GF-D8 (cell line): ENCODE results near the gene HAO1.
"Not testable (repeated sequence)": the region's sequence is repeated elsewhere in the genome, so short reads cannot be mapped to it uniquely, and the experiment has no call there.

Source experiments
- DNase-seq: peaks from one replicate; lab custom pipeline; 2025; lab: John Stamatoyannopoulos, UW

The HAO1 gene

GRCh38 chr20:7940341-7940740, at the start of gene HAO1:
TSS of gene HAO1 (minus strand) at chr20:7940458. CDS start at chr20:7940422, 36 bp downstream.
- no peak for DNase-seq

- no peak for DNase-seq
These were observed 49.1 kb upstream of the HAO1 start for GRCh38 chr20:7989379-7989778.

- no peak for DNase-seq
These were observed 45.7 kb upstream of the HAO1 start for GRCh38 chr20:7985916-7986315.

GRCh38 chr20:7984192-7984591, 43.9 kb upstream of the HAO1 start:
- no peak for DNase-seq

GRCh38 chr20:7981374-7981773, 41.1 kb upstream of the HAO1 start:
- no peak for DNase-seq

- peak; percentile 25 for DNase-seq
These were observed 40.2 kb upstream of the HAO1 start for GRCh38 chr20:7980332-7981046.

- DNase-seq: no peak
These were observed 37.5 kb upstream of the HAO1 start for GRCh38 chr20:7977709-7978108.

- no peak for DNase-seq
These were observed 35.7 kb upstream of the HAO1 start for GRCh38 chr20:7975851-7976414.

GRCh38 chr20:7974785-7975435, 34.7 kb upstream of the HAO1 start:
- no peak for DNase-seq

GRCh38 chr20:7971536-7972280, 31.4 kb upstream of the HAO1 start:
- no peak for DNase-seq

- no peak for DNase-seq
These were observed 27.1 kb upstream of the HAO1 start for GRCh38 chr20:7967199-7967844.

GRCh38 chr20:7966176-7966575, 25.9 kb upstream of the HAO1 start:
- DNase-seq: no peak

- DNase-seq: no peak
These were observed 19.2 kb upstream of the HAO1 start for GRCh38 chr20:7959484-7959883.

- not testable (repeated sequence) for DNase-seq
These were observed 16.3 kb upstream of the HAO1 start for GRCh38 chr20:7956561-7956960.

GRCh38 chr20:7950387-7950786, 10.1 kb upstream of the HAO1 start:
- DNase-seq: no peak

GRCh38 chr20:7943891-7944290, 3.6 kb upstream of the HAO1 start:
- DNase-seq: no peak

- no peak for DNase-seq
These were observed 595 bp downstream of the HAO1 start for GRCh38 chr20:7939663-7940062.

GRCh38 chr20:7938058-7938457, 2.2 kb downstream of the HAO1 start:
- DNase-seq: no peak

GRCh38 chr20:7937328-7937727, 2.9 kb downstream of the HAO1 start:
- no peak for DNase-seq

- DNase-seq: no peak
These were observed 5.2 kb downstream of the HAO1 start for GRCh38 chr20:7935027-7935551.

- no peak for DNase-seq
These were observed 6.9 kb downstream of the HAO1 start for GRCh38 chr20:7933346-7933745.

- DNase-seq: no peak
These were observed 9.9 kb downstream of the HAO1 start for GRCh38 chr20:7930343-7930742.
